GM23248 (cell line): ENCODE measurements around the gene CNTNAP1. TPM values are rescaled to one million over a fixed set of nuclear protein-coding genes. Genes with fewer than 3 reads are reported as not detected.

Source experiments
- DNase-seq: peaks from one replicate; pipeline ENCODE4 v3.0.0-alpha.2; 2015
- H2AFZ ChIP-seq: fragments of 200-600 bp; sonication (generic); 2 replicates; pipeline ENCODE4 v1.6.1; 2016; ENCODE audit warnings: antibody characterized with exemption
- H3F3A ChIP-seq: fragments of 200-600 bp; sonication (generic); 2 replicates; pipeline ENCODE4 v1.6.1; 2016; ENCODE audit warnings: mild to moderate bottlenecking, antibody characterized with exemption, mixed run types; ENCODE audit not compliant: insufficient read depth
- H3K27ac ChIP-seq: fragments of 200-600 bp; sonication (generic); 2 replicates; pipeline ENCODE4 v1.5.1; 2016; ENCODE audit warnings: mild to moderate bottlenecking
- H3K27me3 ChIP-seq: fragments of 200-600 bp; sonication (generic); replicated peaks from 2 replicates; pipeline ENCODE4 v1.6.1; 2016; ENCODE audit warnings: mild to moderate bottlenecking; ENCODE audit not compliant: insufficient read depth
- H3K36me3 ChIP-seq: fragments of 200-600 bp; sonication (generic); 2 replicates; pipeline ENCODE4 v1.6.1; 2016; ENCODE audit warnings: low read depth, mild to moderate bottlenecking
- H3K4me1 ChIP-seq: fragments of 200-600 bp; sonication (generic); 2 replicates; pipeline ENCODE4 v1.6.1; 2016; ENCODE audit warnings: mild to moderate bottlenecking; ENCODE audit not compliant: insufficient read depth
- H3K4me2 ChIP-seq: fragments of 200-600 bp; sonication (generic); one replicate; pipeline ENCODE4 v1.6.1; 2016; ENCODE audit warnings: mild to moderate bottlenecking; ENCODE audit not compliant: unreplicated experiment
- H3K4me3 ChIP-seq: fragments of 200-600 bp; sonication (generic); 2 replicates; pipeline ENCODE4 v1.5.1; 2016; ENCODE audit warnings: mild to moderate bottlenecking
- H3K79me2 ChIP-seq: fragments of 200-600 bp; sonication (generic); 2 replicates; pipeline ENCODE4 v1.6.1; 2016; ENCODE audit warnings: mild to moderate bottlenecking; ENCODE audit not compliant: insufficient read depth
- H3K9ac ChIP-seq: fragments of 200-600 bp; sonication (generic); 2 replicates; pipeline ENCODE4 v1.6.1; 2016; ENCODE audit warnings: mild to moderate bottlenecking
- H3K9me2 ChIP-seq: fragments of 200-600 bp; sonication (generic); 2 replicates; pipeline ENCODE4 v1.6.1; 2016; ENCODE audit warnings: mixed run types, mild to moderate bottlenecking, moderate library complexity; ENCODE audit not compliant: insufficient read depth
- H3K9me3 ChIP-seq: fragments of 200-600 bp; sonication (generic); one replicate; pipeline ENCODE4 v1.6.1; 2017; ENCODE audit warnings: low read depth
- H4K20me1 ChIP-seq: fragments of 200-600 bp; sonication (generic); 2 replicates; pipeline ENCODE4 v1.6.0; 2016; ENCODE audit not compliant: insufficient read depth
- EZH2 ChIP-seq: fragments of 200-600 bp; sonication (generic); IDR thresholded peaks from 2 replicates; pipeline ENCODE4 v1.6.1; 2018; ENCODE audit warnings: antibody characterized with exemption, mild to moderate bottlenecking; ENCODE audit not compliant: insufficient read depth, poor library complexity, severe bottlenecking
- EZH2phosphoT487 ChIP-seq: fragments of 200-600 bp; sonication (generic); IDR thresholded peaks from 2 replicates; pipeline ENCODE4 v1.6.1; 2018; ENCODE audit warnings: antibody characterized with exemption, moderate library complexity, mild to moderate bottlenecking, low read depth; ENCODE audit not compliant: insufficient read depth
- WGBS, 2 experiments: methylation state at CpG; one replicate each; pipeline ENCODE4 v1.1.6; 2015 to 2017; ENCODE audit warnings: low lambda C conversion rate in 2 of 2, low coverage in 1 of 2; ENCODE audit errors: missing lambda C conversion rate in 2 of 2; 5-methylcytosine and 5-hydroxymethylcytosine counted together
- in situ Hi-C: fragments of 300-500 bp; cut with MboI; formaldehyde crosslinking; loops from 2 replicates; pipeline ENCODE4 v1.15.0; 2020
- polyA plus RNA-seq: library from polyadenylated mRNA; unstranded; fragments of >200 nt; fragmentation: Nextera tagmentation; extraction: Ambion mirVana; gene quantifications from 2 replicates; pipeline ENCODE4 v1.2.1, GENCODE V29; 2016
- total RNA-seq: library from RNA; depleted of rRNA; stranded (reverse); fragments of >200 nt; shearing (Covaris generic); gene quantifications from 2 replicates; pipeline ENCODE4 v1.2.3, GENCODE V29; 2014

The CNTNAP1 gene
- total and polyA plus RNA-seq, 2 experiments from 2014 or later = 3.6 to 24.5 TPM

- Histone ChIP-seq H3K36me3 (no peaks in the 10 kb centered on the region), H3K4me3 (peak overlapping the region; percentile 87), H3K4me1 (peaks cover 34% of the 10 kb centered on the region), H3K27ac (peak overlapping the region; percentile 33; the same call in 1 of the 2 replicates), H3K9ac (peak overlapping the region; percentile 79), H3K9me3 (no peaks in the 10 kb centered on the region), H3K27me3 (no peaks in the 10 kb centered on the region), H4K20me1 (no peaks in the 10 kb centered on the region), H2AFZ (peak overlapping the region; percentile 11; the same call in 1 of the 2 replicates), H3F3A (peaks cover 10% of the 10 kb centered on the region; the same call in 1 of the 2 replicates), H3K9me2 (no peaks in the 10 kb centered on the region), H3K79me2 (peaks cover 30% of the 10 kb centered on the region), H3K4me2 (peak overlapping the region; percentile 85)
- peak; percentile 76 for DNase-seq
- TF ChIP-seq EZH2phosphoT487 (no peak), EZH2 (no peak)
- WGBS, 2 experiments = 0 to 1% methylated on average over 32 of the region's 43 CpGs
- in situ Hi-C loops = no loop called here
Observed at GRCh38 chr17:42675965-42676423, 6.3 kb upstream of the CNTNAP1 start.

- Histone ChIP-seq H3K9ac (peak within 1 kb of the TSS; percentile 79), H3K27ac (peak within 1 kb of the TSS; percentile 85), H4K20me1 (no peaks in the 10 kb centered on the region), H3K9me3 (no peaks in the 10 kb centered on the region), H3K4me1 (peaks cover 35% of the 10 kb centered on the region), H3F3A (peaks cover 12% of the 10 kb centered on the region; the same call in 1 of the 2 replicates), H2AFZ (peak within 1 kb of the TSS; percentile 68), H3K27me3 (no peaks in the 10 kb centered on the region), H3K4me2 (peak within 1 kb of the TSS; percentile 90), H3K4me3 (peak within 1 kb of the TSS; percentile 87), H3K9me2 (no peaks in the 10 kb centered on the region), H3K36me3 (no peaks in the 10 kb centered on the region), H3K79me2 (peaks cover 33% of the 10 kb centered on the region)
- WGBS, 2 experiments = 1% methylated on average over 27 to 51 of the region's 51 CpGs
- DNase-seq = no peak
- in situ Hi-C loops = no loop called here
- TF ChIP-seq EZH2 (no peak), EZH2phosphoT487 (no peak)
Observed at GRCh38 chr17:42676424-42677011, 5.8 kb upstream of the CNTNAP1 start, which contains the start of gene PLEKHH3. PLEKHH3 (minus strand) TSS chr17:42676994; CDS start chr17:42676563, 431 bp downstream.

GRCh38 chr17:42677012-42677857 is 5.1 kb upstream of the CNTNAP1 start:
- in situ Hi-C loops = no loop called here
- H4K20me1 ChIP-seq = no peaks in the 10 kb centered on the region
- H3K9me2 ChIP-seq = no peaks in the 10 kb centered on the region
- H3K4me3 ChIP-seq = peak overlapping the region; percentile 87
- no peaks in the 10 kb centered on the region for H3K36me3 ChIP-seq
- H3F3A ChIP-seq = peaks cover 19% of the 10 kb centered on the region
- peak overlapping the region; percentile 85 for H3K27ac ChIP-seq
- H3K4me2 ChIP-seq = peak overlapping the region; percentile 90
- 2% methylated on average over 22 to 33 of the region's 33 CpGs for WGBS, 2 experiments
- H3K4me1 ChIP-seq = peaks cover 42% of the 10 kb centered on the region
- peak overlapping the region; percentile 68 for H2AFZ ChIP-seq
- H3K27me3 ChIP-seq = no peaks in the 10 kb centered on the region
- TF ChIP-seq EZH2 (no peak), EZH2phosphoT487 (no peak)
- H3K9me3 ChIP-seq = no peaks in the 10 kb centered on the region
- peaks cover 36% of the 10 kb centered on the region for H3K79me2 ChIP-seq
- peak overlapping the region; percentile 79 for H3K9ac ChIP-seq
- DNase-seq = peak; percentile 100

- DNase-seq = peak; percentile 93
- 1 to 2% methylated on average over 43 to 51 of the region's 53 CpGs for WGBS, 2 experiments
- H3K4me1 ChIP-seq = peaks cover 42% of the 10 kb centered on the region
Observed at GRCh38 chr17:42677921-42678781, 4.2 kb upstream of the CNTNAP1 start.

More at GRCh38 chr17:42677921-42678781, 4.2 kb upstream of the CNTNAP1 start:
- Histone ChIP-seq H3K4me2 (peak overlapping the region; percentile 90), H3K9me3 (no peaks in the 10 kb centered on the region), H3K4me3 (peak overlapping the region; percentile 72), H3K27ac (peak overlapping the region; percentile 85), H3K9me2 (no peaks in the 10 kb centered on the region), H4K20me1 (no peaks in the 10 kb centered on the region), H3K79me2 (peaks cover 36% of the 10 kb centered on the region), H3K9ac (peak overlapping the region; percentile 77), H3F3A (peaks cover 21% of the 10 kb centered on the region), H3K27me3 (no peaks in the 10 kb centered on the region), H2AFZ (peak overlapping the region; percentile 68), H3K36me3 (no peaks in the 10 kb centered on the region)
- in situ Hi-C loops = no loop called here
- TF ChIP-seq EZH2 = no peak
- no peak for TF ChIP-seq EZH2phosphoT487
